Tongue (tissue), 2 donors: Measurements from ENCODE around the gene PCDHGA7. TPM values are rescaled to one million over a fixed set of nuclear protein-coding genes. Genes with fewer than 3 reads are reported as not detected.
"Not testable (repeated sequence)": the region's sequence is repeated elsewhere in the genome, so short reads cannot be mapped to it uniquely, and the experiment has no call there.

Source experiments
- DNase-seq: peaks from one replicate; pipeline ENCODE4 v3.0.0-alpha.2; 2015
- total RNA-seq: library from RNA; depleted of rRNA; stranded (reverse); fragments of >200 nt; gene quantifications from one replicate; pipeline ENCODE4 v1.2.3, GENCODE V29; 2014

The PCDHGA7 gene
- total RNA-seq, 1 donor from 2014 or later: 6.3 TPM

DNA sequence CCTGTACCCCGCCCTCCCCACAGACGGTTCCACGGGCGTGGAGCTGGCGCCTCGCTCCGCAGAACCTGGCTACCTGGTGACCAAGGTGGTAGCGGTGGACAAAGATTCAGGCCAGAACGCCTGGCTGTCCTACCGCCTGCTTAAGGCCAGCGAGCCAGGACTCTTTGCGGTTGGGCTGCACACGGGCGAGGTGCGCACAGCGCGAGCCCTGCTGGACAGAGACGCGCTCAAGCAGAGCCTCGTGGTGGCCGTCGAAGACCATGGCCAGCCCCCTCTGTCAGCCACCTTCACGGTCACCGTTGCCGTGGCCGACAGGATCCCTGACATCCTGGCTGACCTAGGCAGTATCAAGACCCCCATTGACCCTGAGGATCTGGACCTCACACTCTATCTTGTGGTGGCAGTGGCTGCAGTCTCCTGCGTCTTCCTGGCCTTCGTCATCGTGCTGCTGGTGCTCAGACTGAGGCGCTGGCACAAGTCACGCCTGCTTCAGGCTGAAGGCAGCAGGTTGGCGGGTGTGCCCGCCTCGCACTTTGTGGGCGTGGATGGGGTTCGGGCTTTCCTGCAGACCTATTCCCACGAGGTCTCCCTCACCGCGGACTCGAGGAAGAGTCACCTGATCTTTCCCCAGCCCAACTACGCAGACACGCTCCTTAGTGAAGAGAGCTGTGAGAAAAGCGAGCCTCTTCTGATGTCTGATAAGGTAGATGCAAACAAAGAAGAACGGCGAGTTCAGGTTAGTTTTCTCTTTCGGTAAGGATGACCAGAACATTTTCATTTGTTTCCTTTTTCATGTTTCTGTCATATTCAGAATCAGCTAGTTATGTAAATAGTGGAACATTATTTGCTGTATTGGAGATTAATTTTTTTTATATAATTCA is 16.3 kb upstream of the PCDHGA7 start:
- DNase-seq: no peak

DNA sequence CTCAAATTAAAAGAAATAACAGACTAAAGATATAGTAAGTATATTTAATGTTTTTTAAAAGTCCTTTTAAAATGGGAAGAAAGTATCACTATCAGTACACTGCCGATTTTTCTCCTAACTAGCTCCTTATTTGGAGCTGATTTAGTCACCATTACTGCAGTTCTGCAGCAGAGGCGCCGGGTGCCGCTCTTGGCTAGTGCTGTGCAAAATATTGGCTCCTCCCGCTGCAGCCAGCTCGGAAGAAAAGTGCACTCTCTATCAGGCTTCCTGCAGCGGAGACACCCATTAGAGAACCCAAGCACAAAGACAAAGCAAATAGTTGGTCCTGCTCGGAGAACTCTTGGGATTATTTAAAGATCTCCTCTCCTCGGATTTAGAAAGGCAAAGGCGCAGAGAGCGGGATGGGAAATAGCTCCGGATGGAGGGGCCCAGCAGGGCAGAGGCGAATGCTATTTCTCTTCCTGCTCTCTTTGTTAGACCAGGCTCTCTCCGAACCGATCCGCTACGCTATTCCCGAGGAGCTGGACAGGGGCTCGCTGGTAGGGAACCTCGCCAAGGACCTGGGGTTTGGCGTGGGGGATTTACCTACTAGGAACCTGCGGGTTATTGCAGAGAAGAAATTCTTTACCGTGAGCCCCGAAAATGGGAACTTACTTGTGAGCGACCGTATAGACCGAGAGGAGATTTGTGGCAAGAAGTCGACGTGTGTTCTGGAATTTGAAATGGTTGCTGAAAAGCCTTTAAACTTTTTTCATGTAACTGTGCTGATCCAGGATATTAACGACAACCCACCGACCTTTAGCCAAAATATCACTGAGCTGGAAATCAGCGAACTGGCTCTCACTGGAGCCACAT is 12.3 kb upstream of the PCDHGA7 start, which contains the start of gene PCDHGB3:
PCDHGB3 (plus strand) TSS at position 249 of the 855 bp plus-strand sequence; CDS start at position 402, 153 bp downstream.
- peak; percentile 2 for DNase-seq

DNA sequence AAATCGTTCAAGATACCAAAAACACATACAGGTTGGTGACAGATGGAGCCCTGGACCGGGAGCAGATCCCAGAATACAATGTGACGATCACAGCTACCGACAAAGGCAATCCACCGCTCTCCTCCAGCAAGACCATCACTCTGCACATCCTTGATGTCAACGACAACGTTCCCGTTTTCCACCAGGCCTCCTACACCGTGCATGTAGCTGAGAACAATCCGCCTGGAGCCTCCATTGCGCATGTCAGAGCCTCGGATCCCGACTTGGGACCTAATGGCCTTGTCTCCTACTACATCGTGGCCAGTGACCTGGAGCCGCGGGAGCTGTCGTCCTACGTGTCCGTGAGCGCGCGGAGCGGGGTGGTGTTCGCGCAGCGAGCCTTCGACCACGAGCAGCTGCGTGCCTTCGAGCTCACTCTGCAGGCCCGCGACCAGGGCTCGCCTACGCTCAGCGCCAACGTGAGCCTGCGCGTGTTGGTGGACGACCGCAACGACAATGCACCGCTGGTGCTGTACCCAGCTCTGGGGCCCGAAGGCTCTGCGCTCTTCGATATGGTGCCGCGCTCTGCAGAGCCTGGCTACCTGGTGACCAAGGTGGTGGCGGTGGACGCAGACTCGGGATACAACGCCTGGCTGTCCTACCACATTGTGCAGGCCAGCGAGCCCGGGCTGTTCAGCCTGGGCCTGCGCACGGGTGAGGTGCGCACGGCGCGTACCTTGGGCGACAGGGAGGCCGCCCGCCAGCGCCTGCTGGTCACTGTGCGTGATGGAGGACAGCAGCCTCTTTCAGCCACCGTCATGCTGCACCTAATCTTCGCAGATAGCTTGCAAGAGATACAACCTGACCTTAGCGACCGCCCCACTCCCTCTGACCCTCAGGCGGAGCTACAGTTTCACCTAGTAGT is 10.7 kb upstream of the PCDHGA7 start:
- no peak for DNase-seq

DNA sequence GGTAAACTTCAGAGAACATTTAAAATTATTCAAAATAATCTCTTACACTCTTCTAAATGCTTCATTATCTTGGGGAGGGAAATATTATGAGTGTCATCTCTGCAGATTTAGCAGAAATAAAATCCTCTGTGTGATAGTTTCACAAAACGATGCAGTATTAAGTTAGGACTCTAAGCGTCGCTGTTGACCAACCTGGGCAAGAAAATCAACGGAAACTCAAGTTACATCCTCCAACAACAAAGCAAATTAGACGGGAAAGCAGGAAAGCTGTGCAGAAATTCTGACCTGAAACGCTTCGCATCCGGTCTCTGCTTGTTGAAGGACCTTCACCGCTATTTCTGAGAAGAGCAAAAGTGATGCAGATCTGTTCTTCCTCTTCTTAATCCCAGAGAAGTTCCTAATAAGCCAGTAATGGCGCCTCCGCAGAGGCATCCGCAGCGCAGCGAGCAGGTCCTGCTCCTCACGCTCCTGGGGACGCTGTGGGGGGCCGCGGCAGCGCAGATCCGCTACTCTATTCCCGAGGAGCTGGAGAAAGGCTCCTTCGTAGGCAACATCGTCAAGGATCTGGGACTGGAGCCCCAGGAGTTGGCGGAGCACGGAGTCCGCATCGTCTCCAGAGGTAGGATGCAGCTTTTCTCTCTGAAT is 8.7 kb upstream of the PCDHGA7 start, which contains the start of gene PCDHGA6:
PCDHGA6 (plus strand) TSS at position 219 of the 645 bp plus-strand sequence; CDS start at position 412, 193 bp downstream.
- DNase-seq: peak; percentile 6

DNA sequence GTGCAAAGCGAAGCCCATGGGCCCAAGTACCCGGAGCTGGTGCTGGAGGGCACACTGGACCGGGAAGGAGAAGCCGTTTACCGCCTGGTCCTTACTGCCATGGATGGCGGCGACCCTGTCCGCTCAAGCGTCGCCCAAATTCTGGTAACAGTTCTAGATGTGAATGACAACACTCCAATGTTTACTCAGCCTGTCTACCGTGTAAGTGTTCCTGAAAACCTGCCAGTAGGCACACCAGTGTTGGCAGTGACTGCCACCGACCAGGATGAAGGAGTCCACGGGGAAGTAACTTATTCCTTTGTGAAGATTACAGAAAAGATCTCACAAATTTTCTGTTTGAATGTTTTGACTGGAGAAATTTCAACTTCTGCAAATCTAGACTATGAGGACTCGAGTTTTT is 7.9 kb upstream of the PCDHGA7 start:
- no peak for DNase-seq

DNA sequence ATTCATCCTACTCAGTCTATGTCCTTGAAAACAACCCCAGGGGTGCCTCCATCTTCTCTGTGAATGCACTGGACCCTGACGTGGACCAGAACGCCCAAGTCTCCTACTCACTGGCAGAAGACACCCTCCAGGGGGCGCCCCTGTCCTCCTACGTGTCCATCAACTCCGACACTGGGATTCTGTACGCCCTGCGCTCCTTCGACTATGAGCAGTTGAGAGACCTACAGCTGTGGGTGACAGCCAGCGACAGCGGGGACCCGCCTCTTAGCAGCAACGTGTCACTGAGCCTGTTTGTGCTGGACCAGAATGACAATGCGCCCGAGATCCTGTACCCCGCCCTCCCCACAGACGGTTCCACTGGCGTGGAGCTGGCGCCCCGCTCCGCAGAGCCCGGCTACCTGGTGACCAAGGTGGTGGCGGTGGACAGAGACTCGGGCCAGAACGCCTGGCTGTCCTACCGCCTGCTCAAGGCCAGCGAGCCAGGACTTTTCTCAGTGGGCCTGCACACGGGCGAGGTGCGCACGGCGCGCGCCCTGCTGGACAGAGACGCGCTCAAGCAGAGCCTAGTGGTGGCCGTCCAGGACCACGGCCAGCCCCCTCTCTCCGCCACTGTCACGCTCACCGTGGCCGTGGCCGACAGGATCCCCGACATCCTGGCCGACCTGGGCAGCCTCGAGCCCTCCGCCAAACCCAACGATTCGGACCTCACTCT is 6.9 kb upstream of the PCDHGA7 start:
- not testable (repeated sequence) for DNase-seq

DNA sequence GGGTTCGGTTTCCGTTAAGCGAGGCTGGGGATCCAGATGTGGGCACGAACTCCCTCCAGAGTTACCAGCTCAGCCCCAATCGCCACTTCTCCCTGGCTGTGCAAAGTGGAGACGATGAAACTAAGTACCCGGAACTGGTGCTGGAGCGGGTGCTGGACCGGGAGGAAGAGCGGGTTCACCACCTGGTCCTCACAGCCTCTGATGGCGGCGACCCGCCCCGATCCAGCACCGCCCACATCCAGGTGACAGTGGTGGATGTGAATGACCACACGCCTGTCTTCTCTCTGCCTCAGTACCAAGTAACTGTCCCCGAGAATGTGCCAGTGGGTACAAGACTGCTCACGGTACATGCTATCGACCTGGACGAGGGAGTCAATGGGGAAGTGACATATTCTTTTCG is 803 bp downstream of the PCDHGA7 start:
- DNase-seq: no peak

DNA sequence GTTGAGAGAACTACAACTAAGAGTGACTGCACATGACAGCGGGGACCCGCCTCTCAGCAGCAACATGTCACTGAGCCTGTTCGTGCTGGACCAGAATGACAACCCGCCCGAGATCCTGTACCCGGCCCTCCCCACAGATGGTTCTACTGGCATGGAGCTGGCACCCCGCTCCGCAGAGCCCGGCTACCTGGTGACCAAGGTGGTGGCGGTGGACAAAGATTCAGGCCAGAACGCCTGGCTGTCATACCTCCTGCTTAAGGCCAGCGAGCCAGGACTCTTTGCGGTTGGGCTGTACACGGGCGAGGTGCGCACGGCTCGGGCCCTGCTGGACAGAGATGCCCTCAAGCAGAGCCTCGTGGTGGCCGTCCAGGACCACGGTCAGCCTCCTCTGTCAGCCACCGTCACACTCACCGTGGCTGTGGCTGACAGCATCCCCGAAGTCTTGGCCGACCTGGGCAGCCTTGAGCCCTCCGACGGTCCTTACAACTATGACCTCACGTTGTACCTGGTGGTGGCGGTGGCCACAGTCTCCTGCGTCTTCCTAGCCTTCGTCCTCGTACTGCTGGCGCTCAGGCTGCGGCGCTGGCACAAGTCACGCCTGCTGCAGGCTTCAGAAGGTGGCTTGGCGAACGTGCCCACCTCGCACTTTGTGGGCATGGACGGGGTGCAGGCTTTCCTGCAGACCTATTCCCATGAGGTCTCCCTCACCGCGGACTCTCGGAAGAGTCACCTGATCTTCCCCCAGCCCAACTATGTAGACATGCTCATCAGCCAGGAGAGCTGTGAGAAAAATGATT is 2.1 kb downstream of the PCDHGA7 start:
- no peak for DNase-seq

DNA sequence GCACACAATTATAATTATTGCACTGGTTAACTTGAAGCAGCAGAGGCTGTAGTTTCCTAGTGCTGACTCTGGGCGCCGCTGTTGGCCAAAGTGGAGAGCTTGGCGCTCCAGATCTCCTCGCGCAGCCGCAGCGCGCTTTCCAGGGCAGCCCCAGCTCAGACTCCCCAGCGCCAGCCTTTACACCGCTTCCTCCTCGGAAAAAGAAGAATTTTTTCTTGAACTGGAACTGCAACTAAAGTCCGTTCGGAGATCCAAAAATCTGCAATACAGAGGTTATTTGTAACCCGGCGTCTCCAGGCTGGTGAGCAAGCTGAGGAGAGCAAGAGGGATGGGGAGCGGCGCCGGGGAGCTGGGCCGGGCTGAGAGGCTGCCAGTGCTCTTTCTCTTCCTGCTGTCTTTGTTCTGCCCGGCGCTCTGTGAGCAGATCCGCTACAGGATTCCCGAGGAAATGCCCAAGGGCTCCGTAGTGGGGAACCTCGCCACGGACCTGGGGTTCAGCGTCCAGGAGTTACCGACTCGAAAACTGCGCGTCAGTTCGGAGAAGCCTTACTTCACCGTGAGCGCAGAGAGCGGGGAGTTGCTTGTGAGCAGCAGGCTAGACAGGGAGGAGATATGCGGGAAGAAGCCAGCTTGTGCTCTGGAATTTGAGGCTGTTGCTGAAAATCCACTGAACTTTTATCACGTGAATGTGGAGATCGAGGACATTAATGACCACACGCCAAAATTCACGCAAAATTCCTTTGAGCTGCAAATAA is 5.2 kb downstream of the PCDHGA7 start, which contains the start of gene PCDHGB4:
PCDHGB4 (plus strand) TSS at position 142 of the 755 bp plus-strand sequence; CDS start at position 329, 187 bp downstream.
- peak; percentile 18 for DNase-seq

DNA sequence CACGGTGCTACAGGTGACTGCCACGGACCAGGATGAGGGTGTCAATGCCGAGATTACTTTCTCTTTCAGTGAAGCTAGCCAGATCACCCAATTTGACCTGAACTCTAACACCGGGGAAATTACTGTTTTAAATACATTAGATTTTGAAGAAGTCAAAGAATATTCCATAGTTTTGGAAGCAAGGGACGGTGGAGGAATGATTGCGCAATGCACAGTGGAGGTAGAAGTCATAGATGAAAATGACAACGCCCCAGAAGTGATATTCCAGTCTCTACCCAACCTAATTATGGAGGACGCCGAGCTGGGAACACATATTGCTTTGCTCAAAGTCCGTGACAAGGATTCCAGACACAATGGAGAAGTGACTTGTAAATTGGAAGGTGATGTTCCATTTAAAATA is 6.1 kb downstream of the PCDHGA7 start:
- DNase-seq: no peak

DNA sequence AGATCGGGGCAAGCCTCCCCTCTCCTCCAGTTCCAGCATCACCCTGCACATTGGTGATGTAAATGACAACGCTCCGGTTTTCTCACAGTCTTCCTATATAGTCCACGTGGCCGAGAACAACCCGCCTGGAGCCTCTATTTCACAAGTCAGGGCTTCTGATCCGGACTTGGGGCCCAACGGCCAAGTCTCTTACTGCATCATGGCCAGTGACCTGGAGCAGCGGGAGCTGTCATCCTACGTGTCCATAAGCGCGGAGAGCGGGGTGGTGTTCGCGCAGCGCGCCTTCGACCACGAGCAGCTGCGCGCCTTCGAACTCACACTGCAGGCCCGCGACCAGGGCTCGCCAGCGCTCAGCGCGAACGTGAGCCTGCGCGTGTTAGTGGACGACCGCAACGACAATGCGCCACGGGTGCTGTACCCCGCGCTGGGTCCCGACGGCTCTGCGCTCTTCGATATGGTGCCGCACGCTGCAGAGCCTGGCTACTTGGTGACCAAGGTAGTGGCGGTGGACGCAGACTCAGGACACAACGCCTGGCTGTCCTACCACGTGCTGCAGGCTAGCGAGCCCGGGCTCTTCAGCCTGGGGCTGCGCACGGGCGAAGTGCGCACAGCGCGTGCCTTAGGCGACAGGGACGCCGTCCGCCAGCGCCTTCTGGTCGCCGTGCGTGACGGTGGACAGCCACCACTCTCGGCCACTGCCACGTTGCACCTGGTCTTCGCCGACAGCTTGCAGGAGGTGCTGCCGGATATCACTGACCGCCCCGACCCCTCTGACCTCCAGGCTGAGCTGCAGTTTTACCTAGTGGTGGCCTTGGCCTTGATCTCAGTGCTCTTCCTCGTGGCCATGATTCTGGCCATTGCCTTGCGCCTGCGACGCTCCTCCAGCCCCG is 6.9 kb downstream of the PCDHGA7 start:
- no peak for DNase-seq

DNA sequence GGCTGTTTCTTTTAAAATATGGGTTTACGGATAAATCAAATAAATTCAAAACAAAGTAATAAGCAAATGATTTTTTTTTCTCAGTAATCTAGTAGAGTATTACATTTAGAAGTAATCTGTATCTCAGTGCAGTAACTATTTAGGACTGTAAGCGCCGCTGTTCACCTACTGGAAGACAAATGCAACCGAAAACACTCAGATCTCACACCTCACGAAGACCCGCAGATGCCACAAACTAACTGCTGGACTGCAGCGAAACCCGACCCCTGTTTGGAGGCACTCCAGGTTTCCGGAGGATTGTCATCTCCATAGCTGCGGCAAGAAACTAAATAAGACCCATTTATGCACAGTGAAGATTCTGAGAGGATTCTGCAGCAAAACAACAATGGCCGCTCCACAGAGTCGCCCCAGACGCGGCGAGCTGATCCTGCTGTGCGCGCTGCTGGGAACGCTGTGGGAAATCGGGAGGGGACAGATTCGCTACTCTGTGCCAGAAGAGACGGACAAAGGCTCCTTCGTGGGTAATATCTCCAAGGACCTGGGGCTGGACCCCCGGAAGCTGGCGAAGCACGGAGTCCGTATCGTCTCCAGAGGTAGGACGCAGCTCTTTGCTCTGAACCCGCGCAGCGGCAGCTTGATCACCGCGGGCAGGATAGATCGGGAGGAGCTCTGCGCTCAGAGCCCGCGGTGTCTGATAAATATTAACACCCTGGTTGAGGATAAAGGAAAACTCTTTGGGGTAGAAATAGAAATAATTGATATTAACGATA is 10.1 kb downstream of the PCDHGA7 start, which contains the start of gene PCDHGA8:
PCDHGA8 (plus strand) TSS at position 205 of the 770 bp plus-strand sequence; CDS start at position 386, 181 bp downstream.
- no peak for DNase-seq

DNA sequence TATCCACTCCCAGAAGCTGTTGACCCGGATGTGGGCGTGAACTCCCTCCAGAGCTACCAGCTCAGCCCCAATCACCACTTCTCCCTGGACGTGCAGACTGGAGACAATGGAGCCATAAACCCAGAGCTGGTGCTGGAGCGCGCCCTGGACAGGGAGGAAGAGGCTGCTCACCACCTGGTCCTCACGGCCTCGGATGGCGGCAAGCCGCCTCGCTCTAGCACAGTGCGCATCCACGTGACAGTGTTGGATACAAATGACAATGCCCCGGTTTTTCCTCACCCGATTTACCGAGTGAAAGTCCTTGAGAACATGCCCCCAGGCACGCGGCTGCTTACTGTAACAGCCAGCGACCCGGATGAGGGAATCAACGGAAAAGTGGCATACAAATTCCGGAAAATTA is 10.7 kb downstream of the PCDHGA7 start:
- no peak for DNase-seq

DNA sequence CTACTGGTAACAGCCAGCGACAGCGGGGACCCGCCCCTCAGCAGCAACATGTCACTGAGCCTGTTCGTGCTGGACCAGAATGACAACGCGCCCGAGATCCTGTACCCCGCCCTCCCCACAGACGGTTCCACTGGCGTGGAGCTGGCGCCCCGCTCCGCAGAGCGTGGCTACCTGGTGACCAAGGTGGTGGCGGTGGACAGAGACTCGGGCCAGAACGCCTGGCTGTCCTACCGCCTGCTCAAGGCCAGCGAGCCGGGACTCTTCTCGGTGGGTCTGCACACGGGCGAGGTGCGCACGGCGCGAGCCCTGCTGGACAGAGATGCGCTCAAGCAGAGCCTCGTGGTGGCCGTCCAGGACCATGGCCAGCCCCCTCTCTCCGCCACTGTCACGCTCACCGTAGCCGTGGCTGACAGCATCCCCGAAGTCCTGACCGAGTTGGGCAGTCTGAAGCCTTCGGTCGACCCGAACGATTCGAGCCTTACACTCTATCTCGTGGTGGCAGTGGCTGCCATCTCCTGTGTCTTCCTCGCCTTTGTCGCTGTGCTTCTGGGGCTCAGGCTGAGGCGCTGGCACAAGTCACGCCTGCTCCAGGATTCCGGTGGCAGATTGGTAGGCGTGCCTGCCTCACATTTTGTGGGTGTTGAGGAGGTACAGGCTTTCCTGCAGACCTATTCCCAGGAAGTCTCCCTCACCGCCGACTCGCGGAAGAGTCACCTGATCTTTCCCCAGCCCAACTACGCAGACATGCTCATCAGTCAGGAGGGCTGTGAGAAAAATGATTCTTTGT is 12.1 kb downstream of the PCDHGA7 start:
- DNase-seq: not testable (repeated sequence)

DNA sequence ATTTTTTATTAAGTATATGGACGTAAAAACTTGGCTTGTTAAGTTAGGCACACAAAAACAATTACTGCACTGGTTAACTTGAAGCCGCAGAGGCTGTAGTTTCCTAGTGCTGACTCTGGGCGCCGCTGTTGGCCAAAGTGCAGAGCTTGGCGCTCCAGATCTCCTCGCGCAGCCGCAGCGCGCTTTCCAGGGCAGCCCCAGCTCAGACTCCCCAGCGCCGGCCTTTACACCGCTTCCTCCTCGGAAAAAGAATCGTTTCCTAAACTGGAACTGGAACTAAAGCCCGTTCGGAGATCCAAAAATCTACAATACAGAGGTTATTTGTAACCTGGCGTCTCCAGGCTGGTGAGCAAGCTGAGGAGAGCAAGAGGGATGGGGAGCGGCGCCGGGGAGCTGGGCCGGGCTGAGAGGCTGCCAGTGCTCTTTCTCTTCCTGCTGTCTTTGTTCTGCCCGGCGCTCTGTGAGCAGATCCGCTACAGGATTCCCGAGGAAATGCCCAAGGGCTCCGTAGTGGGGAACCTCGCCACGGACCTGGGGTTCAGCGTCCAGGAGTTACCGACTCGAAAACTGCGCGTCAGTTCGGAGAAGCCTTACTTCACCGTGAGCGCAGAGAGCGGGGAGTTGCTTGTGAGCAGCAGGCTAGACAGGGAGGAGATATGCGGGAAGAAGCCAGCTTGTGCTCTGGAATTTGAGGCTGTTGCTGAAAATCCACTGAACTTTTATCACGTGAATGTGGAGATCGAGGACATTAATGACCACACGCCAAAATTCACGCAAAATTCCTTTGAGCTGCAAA is 15.4 kb downstream of the PCDHGA7 start, which contains the start of gene PCDHGB5:
PCDHGB5 (plus strand) TSS at position 192 of the 796 bp plus-strand sequence; CDS start at position 373, 181 bp downstream.
- peak; percentile 16 for DNase-seq
